Activated CD8-positive, alpha-beta memory T cell treated with anti-CD3 and anti-CD28 coated beads, Interleukin-2, amount 50 U/mL, for 1 hour (primary cell): ENCODE measurements around the gene GHRH.

Source experiments
- DNase-seq: peaks from one replicate; pipeline ENCODE4 v3.0.0-alpha.2; 2020; ENCODE audit errors: extremely low read depth

Gene GHRH

DNA sequence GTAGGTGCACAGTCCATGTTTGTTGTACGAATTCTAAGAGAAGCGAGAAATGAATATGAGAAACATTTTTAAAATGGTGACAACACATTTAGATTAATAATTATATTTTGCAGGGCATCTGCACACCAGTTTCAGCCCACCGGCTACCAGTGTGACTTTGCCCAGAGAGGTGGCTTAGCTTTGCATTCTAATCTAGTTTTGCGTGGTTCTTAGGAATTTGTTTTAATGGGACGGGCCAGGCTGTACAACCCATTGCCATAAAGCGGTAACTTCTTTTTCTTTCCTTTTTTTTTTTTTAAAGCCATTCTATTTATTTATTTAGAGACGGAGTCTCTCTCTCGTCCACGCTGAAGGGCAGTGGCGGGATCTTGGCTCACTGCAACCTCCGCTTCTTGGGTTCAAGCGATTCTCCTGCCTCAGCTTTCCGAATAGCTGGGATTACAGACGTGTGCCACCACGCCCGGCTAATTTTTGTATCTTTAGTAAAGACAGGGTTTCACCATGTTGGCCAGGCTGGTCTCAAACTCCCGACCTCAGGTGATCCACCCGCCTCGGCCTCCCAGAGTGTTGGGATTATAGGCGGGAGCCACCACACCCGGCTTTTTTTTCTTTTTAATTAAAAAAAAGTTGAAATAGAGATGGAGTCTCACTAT is 28.7 kb upstream of the GHRH start:
- no peak for DNase-seq

DNA sequence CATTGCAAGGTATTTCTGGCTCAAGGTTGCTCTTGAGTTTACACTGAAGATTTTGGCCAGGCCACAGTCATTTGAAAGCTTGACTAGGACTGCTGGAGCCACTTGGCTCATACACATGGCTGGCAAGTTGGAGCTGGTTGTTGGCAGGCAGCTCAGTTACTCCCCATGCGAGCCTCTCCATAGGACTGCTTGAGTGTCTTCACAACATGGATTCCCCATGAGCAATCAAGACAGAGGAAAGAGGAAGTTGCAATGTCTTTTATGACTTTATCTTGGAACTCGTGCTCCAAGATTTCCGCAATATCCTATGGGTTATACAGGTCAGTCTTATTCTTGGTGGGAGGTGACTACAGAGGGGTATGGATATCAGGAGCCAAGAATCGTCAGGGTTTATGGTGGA is 26.5 kb upstream of the GHRH start:
- DNase-seq = no peak

DNA sequence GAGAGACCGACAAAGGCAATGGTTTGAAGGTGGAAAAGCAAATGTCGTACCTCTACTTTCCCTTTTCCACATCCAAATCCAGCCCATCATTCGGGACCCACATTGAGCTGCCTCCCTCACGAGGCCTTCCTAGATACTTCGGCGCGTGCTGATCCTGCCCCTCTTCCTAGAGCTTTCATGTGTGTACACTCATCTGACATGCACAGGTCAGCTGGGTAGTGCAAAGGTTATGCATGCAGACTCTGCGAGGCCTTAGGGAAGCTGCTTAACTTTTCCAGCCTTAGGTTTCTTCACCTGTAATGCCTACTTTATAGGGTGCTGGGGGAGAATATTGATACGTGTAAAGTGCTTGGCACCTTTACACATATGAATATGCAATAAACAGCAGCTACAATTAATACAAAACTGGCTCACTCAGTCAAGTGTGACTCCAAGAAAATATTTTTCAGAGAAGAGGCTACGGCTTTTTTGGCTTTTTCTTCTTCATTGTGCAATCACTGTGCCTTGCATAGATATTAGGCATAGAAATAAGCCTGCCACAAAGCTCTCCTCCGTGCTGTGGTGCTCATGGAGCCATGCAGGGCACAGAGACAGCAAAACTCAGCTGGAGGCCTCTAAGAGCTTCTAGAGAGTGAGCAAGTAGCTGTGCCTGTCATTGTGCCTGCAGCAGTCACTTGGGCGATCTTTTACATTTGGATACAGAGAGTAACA is 24.2 kb upstream of the GHRH start:
- no peak for DNase-seq

DNA sequence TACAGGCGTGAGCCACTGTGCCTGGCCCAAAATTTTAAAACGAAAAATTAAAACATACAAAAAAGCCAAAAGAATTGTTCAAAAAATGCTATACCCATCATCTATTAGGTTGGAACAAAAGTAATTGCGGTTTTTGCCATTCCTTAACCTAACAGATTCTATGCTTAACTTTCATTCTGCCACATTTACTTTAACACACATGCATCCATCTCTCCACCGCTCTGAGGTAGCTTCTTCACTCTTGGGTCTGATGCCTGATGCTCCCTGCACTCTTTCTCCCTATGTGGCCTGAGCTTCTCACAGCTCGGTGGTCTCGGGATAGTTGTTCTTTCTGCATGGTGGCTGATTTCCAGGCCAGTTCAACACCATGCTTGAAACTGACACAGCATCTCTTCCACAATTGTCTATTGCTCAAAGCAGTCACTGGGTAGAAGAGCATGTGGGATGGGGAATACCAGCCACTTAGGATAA is 23.1 kb upstream of the GHRH start:
- DNase-seq = no peak

DNA sequence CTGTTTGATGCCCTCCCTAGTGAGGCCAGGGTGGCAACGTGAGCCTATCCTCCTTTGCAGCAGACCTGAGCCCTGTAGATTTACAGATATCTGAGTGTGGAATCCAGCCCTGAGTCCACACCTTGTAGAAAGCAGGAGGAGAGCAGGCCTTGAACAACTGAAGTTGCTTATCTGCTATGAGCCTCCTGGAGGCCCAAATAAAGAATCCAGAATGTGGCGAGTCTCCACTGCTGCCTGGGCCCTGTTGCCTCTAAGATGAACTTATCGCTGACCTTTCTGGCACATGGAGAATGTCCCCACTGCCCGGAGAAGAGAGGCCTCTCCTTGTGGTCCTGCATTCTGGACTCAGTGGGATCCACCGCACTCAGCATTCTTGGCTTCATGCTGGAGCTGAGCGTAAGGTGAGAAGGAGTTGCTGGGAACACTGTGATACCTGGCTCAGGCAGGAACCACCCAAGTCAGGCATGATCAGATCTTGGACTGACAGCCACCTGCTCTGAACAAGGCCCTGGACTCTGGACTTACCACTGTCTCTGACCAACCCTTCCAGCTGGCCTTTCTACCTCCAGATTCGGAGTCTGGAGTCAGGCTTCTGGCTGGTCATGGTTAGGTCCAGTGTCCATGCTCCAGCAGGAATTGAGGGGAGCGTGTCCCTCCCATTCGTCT is 22.0 kb upstream of the GHRH start:
- DNase-seq = no peak

DNA sequence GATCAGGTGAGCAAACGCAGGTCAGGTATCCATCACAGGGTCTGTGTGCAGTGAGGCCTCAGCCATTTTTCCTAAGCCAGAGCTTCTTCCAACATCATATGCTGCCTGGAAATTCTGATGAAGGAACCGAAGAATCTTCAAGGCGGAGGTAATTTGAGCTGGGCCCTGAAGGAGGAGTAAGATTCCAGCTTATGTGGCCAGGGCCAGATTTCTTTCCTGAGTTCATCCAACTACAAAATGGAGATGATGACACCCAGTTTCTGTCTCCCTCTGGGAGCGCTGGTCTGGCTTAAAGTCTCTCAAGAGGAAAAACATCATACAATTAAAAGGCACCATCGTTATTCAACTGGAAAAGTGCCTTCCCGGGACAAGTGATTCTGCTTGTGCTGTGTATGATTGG is 20.9 kb upstream of the GHRH start:
- no peak for DNase-seq

DNA sequence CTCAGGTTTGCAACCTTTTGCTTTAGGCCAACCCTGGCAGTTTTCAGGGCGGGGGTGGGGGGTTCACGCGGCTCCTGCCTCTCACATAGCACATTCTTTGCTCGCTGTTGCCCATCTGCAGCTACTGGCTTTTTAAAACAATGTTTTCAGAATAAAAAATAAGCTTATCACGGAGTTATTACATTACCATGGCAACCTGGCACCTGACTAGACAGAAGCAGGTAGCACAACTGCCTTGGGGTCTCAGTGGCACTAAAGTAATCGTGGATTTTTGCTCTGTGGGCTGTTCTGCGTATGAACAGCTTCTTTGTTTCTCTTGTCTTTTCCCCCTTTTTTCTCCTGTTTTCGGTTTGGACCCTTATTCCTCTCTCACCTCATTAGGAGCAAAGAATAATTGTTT is 18.8 kb upstream of the GHRH start:
- no peak for DNase-seq

DNA sequence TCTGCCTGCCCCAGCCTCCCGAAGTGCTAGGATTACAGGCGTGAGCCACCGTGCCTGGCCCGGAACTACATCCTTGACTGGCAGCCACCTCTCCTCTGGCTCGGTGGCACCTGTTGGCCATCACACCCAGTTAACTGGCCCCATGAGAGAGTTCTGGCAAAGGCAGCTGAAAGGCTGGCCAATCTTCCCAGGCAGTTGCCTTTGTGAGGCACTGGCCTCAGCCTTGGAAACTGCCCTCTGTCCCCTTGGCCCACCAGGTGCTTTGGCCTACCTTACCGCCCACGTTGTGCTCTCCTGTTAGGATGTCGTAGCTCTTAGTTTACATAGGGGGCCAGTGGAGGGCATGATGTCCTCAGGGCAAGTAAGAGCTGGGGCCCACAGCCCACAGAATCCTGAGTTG is 18.2 kb upstream of the GHRH start:
- DNase-seq = no peak

DNA sequence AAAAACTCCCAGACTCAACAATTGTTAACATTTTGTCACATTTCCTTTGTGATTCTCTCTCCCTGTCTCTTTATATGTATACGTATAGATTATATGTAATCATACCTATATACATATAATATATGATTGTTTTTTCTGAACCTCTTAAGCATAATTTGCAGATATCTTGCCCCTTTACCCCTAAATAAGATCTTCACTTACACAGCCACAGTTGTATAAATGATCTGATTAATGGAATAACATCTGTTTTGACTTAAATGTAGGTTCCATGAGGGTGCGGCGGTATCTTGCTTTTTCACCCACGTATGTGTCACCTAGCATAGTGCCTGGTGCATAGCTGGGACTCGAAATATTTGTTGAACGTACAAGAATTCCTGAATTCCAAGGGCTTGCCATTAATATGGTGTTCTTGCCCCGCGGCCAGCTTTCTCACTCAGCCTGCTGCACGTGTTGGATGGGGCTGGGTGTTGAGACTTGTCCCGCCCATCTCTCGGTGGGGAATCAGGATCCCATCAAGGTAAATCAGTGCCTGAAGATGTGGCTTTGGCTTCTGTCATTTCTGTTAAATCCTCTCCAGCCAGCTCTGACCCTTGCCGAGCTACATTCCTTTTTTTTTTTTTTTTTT is 17.5 kb upstream of the GHRH start:
- no peak for DNase-seq

DNA sequence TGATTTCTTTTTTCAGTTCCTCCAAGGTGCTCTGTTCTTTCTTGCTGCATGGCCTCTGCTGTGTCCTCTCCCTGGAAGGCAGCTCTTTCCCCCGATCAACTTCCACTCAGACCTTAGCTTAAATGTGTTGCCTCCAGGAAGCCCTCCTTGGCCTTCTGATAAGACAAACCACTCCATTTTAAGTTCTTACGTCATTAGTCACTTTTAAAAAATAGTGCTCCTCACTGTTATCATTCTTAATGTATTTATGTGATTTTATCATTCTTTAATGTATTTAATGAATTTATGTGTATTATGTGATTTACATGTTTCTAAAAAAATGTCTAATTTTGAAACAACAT is 15.6 kb upstream of the GHRH start:
- no peak for DNase-seq

DNA sequence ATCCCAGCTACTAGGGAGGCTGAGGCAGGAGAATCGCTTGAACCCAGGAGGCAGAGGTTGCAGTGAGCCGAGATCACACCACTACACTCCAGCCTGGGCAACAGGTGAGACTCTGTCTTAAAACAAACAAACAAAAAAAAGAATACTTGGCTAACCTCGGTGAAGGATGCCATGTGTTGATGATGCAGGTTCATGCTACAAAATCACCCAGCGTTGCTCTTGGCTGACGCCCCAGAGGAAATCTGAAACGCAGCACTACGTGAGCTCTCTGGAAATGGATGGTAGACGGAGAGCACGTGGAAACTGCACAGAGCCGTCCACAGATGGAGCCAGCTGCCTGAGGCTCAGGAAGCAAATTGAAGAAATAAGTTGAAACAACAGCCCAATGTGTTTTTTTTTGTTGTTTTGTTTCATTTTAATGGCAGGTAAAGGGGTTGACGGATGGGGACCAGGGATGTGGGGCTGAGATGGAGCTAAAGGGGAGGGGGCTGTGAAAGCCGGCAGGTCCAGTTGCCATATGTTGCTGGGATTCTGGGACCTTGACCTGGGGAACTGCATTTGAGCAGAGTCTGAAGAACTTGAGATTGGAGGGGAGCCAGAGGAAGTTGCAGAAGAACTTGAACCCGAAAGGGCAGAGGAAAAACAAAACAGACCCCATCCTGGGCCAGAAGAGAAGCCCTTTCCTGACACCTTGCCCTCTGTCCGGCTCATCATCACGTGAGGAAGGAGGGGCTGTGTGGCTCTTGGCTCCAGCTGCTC is 15.1 kb upstream of the GHRH start:
- DNase-seq = no peak

DNA sequence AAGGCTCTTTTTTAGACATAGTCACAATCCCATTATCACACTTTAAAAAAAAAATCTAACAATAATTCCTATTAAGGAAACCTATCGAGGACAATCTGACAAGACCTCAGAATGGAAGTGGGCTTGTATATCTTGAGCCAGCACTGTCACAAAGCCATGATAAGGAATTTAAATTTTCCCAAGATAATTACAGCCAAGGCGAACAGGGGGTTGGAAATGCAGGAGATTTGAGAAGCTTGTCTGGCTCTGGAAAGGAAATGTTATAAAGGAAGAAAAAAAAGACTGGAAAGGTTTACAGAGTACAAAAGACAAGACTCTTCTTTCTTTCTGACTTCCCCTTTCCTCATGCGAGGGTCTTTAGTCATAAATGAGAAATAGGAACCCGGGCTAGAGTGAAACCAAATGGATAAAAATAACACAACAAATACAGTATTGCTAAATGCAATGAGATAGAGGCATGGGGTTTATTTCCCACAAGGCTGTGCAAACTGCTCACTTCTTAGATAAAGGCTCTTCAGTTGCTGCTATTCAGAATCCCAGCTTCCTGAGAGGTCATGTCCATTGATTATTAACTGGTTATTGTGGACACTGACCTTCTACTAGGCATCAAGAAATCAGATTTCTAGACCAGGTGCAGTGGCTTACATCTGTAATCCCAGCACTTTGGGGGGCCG is 13.4 kb upstream of the GHRH start:
- no peak for DNase-seq

DNA sequence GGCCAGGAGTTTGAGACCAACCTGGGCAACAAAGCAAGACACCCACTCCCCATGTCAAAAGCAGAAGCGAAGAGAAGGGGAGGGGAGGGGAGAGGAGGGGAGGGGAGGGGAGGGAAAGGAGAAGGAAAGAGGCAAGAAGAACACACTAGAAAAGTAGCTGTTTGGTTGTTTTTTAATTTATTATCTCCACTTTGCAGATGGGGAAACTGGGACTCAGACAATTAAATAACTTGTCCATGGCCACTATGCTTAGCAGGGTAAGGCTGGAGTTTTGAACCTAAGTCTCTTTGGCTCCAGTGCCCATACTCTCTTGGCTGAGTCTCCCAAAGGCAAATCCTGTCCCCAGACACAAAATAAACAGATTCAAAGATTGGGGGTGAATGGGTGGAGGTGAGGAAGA is 12.4 kb upstream of the GHRH start:
- no peak for DNase-seq

DNA sequence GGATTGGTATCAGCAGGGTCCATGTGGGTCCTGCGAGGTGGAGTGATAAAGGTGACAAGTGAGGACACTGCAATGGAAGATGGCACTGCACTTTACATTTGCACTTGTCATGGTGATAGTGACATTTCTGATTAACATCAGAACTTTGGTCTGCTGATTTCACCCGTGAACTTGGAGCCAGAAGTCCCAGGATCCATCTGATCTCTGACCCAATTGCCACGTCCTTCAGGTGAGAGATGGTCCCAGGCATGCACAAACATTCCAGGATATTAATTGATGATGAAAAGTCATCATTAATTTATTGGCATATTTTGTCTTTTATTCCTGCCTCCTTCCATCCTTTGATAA is 9.8 kb upstream of the GHRH start:
- DNase-seq = no peak

DNA sequence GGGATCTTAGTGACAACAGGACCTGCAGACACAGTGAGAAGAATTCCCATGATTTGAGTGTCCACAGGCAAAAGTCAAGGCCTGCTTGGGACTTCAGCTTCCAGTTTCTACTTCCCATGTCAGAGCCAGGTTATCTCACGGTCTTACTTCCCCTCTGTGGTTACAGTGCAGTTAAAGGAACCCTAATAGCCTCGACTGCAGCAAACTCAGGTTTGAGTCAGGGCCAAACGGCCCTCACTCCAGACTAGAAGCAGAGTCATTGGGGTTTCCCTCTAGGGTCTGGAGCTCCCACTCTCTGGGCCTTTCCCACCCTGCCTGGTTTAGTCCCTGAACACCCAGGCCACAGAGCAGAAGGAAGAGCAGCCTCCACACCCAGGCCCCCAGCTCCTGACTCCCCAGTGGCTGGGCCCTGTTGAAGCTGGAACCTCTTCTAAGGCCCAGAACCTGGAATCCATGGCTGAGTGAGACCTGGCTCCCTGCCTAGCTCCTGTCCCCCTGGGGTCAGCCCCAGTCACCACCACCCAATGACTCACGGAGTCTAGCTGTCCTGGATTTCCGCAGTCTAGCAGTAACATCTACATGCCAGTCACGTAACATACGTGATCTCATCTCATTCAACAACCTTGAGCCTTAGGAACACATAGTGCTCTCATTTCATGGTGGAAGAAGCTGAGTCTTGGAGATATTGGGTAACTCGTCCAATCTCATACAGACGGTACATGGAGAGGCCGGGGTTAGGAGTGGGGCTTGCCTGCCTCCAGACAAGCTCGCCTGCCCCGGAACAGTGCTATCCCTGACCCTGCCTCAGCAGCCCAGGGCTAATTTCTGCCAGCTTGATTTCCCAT is 9.2 kb upstream of the GHRH start:
- no peak for DNase-seq

DNA sequence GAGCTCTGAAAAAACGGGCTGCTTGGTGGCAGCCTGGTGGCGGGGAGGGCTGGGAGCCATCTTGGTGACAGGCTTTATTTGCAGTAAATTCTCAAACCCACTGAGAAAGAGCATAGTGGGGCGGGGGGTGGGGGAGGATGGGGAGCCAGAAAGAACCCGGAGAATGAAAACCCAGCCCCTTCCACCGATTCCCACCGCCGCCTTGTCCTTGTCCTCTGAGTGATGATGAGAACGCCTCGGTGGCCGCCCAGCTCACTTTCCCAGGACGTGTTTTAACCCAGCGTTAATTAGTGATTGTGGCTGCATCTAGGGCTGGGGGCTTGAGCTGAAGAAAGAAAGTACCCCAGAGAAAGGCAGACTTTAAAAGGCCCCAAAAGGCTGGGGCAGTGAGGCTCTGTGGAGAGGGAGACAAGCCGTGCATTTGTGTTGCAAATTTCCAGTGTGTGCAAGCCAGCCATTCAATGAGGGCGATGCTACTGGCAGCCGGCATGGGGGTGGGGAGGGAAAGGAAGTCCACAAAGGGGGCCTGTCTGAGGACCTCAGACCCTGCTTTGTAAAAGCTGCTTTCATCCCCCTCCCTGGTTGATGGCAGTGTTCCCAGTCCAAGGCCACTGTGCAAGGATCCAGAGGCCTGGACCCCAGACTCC is 6.2 kb upstream of the GHRH start:
- DNase-seq = no peak

DNA sequence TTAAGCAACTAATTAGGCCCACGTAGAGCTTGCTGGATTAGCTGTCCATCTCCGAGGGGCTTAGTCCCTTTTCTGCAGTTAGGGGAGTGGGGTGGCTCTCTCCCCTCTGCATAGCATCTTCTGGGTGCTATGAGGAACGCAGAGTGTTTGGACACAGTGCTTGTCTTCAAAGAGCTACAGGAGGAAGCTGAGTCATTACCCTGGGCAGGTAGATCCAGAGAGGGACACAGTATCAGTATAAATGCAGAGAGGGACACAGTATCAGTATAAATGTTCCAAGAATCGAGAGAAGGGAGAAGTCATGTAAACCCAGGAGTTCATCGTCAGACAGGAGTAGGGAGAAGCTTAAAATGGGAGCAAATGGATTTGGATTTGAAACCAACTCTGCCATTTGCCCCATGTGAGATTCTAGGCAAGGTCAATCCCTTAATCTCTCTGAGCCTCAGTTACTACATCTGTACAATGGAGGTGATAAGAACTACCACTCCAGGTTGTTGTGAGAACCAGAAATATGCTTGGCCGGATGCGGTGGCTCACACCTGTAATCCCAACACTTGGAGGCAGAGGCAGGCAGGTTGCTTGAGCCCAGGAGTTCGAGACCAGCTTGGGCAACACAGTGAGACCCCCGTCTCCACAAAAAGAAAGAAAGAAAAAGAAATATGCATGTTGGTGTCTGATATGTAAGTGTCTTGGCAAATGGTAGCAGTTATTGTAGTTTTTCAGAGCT is 5.5 kb upstream of the GHRH start:
- no peak for DNase-seq

DNA sequence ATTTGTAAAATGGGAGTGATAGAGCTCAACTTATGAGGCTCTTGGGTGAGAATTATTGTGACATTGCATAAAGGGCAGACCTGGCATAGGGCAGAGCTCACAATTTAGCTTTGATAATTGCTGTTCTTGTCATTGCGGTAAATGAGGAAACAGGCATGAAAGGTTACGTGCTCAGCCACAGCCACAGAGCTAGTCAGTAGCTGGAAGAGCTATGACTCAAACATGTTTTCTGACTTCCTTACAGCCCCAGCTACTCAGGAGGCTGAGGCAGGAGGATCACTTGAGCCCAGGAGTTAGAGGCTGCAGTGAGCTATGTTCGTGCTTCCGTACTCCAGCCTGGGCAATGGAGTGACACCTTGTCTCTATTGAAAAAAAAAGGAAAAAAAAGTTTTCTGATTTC is 3.5 kb upstream of the GHRH start:
- DNase-seq = no peak

DNA sequence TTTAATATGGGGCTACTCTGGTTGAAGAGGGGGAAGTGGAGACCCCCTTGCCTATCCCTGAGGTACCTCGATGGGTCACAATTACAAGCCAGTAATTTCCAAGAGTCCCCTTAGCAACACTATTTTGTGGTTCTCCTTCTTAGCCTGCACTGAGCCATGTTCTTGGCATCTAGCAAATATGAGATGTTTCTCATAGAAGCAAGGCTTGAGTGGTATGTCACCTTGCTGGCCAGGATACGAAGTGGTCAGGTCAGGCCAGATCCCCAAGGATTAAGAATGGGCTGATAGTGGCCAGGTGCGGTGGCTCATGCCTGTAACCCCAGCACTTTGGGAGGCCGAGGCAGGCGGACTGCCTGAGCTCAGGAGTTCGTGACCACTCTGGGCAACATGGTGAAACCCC is 2.1 kb upstream of the GHRH start:
- no peak for DNase-seq

DNA sequence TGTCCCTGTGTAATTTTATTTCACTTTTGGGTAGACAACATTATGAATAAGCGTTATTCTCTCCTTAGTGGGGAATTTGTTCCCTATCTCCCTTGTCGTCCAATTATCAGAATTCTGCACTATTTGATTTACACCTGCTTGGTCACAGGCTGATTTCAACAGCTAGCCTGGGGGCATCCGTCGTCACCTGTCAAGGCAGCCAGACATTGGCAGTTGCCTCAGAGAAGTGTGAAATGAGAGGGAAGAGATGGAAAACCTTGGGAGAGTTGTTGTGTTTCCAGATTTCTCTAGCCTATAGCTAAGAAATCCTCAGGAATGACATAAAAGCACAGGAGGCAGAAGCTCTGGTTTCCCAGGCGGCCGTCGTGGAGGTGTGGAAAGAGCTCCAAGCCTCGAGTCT is 891 bp upstream of the GHRH start:
- no peak for DNase-seq
